SW 1271 (cell line): ENCODE measurements around the gene SPRYD3.
A peak's percentile ranks its signal among the peaks of the same experiment; 100 is the strongest.
"Not testable (repeated sequence)": the region's sequence is repeated elsewhere in the genome, so short reads cannot be mapped to it uniquely, and the experiment has no call there.

Experiments
- DNase-seq, 2 experiments: peaks; one replicate each; lab custom pipeline; 2025; lab: John Stamatoyannopoulos, UW

Gene SPRYD3

GRCh38 chr12:53101931-53102781 lies 23.0 kb upstream of the SPRYD3 start:
- no peak for DNase-seq

- no peak for DNase-seq
Observed at GRCh38 chr12:53101266-53101665, 22.1 kb upstream of the SPRYD3 start.

- DNase-seq, result no peak
Observed at GRCh38 chr12:53100466-53101151, 21.4 kb upstream of the SPRYD3 start.

- DNase-seq, result peak; percentile 84 to 92
Observed at GRCh38 chr12:53099071-53099882, 20.1 kb upstream of the SPRYD3 start.

- DNase-seq, result peak in 1 of 2 experiments; percentile 59
Observed at GRCh38 chr12:53098354-53098981, 19.3 kb upstream of the SPRYD3 start.

- DNase-seq, result no peak
Observed at GRCh38 chr12:53097564-53098353, 18.6 kb upstream of the SPRYD3 start, which contains the start of gene IGFBP6. Gene IGFBP6, plus strand, starts transcription at chr12:53097667. Its CDS starts 51 bp downstream, at chr12:53097718.

- DNase-seq, result no peak
Observed at GRCh38 chr12:53097207-53097563, 18.0 kb upstream of the SPRYD3 start.

GRCh38 chr12:53096759-53097158 lies 17.6 kb upstream of the SPRYD3 start:
- no peak for DNase-seq

- no peak for DNase-seq
Observed at GRCh38 chr12:53096089-53096741, 17.0 kb upstream of the SPRYD3 start.

GRCh38 chr12:53095596-53095895 lies 16.4 kb upstream of the SPRYD3 start:
- DNase-seq, result not testable (repeated sequence)

GRCh38 chr12:53094796-53095595 lies 15.8 kb upstream of the SPRYD3 start:
- DNase-seq, result not testable (repeated sequence)

- no peak for DNase-seq
Observed at GRCh38 chr12:53094394-53094787, 15.2 kb upstream of the SPRYD3 start.

- no peak for DNase-seq
Observed at GRCh38 chr12:53093777-53094393, 14.7 kb upstream of the SPRYD3 start.

- no peak for DNase-seq
Observed at GRCh38 chr12:53091756-53092155, 12.6 kb upstream of the SPRYD3 start.

- DNase-seq, result no peak
Observed at GRCh38 chr12:53090554-53090953, 11.4 kb upstream of the SPRYD3 start.

- no peak for DNase-seq
Observed at GRCh38 chr12:53090105-53090504, 10.9 kb upstream of the SPRYD3 start.

GRCh38 chr12:53086361-53086760 lies 7.2 kb upstream of the SPRYD3 start:
- no peak for DNase-seq

- DNase-seq, result no peak
Observed at GRCh38 chr12:53082637-53083175, 3.5 kb upstream of the SPRYD3 start.
